Smooth muscle cell (in vitro differentiated cells): ENCODE results near the gene PGAM2. TPM values are rescaled to one million over a fixed set of nuclear protein-coding genes. Genes with fewer than 3 reads are reported as not detected.

Source experiments
- DNase-seq: peaks from one replicate; lab custom pipeline; 2025; ENCODE audit not compliant: unreplicated experiment; lab: John Stamatoyannopoulos, UW
- H2AFZ ChIP-seq: fragments of 200-600 bp; sonication (generic); 2 replicates; pipeline ENCODE4 v1.6.0; 2016; ENCODE audit warnings: antibody characterized with exemption, low read depth, mild to moderate bottlenecking
- H3F3A ChIP-seq: fragments of 200-600 bp; sonication (generic); 2 replicates; pipeline ENCODE4 v1.6.0; 2017; ENCODE audit warnings: antibody characterized with exemption, low read depth
- H3K27ac ChIP-seq: fragments of 200-600 bp; sonication (generic); 2 replicates; pipeline ENCODE4 v1.5.1; 2016; ENCODE audit warnings: low read depth, mild to moderate bottlenecking
- H3K27me3 ChIP-seq: fragments of 200-600 bp; sonication (generic); 2 replicates; pipeline ENCODE4 v1.6.1; 2016; ENCODE audit warnings: low read depth, mild to moderate bottlenecking
- H3K36me3 ChIP-seq: fragments of 200-600 bp; sonication (generic); 2 replicates; pipeline ENCODE4 v1.5.1; 2016; ENCODE audit warnings: low read depth
- H3K4me1 ChIP-seq: fragments of 200-600 bp; sonication (generic); 2 replicates; pipeline ENCODE4 v1.5.1; 2016; ENCODE audit warnings: low read depth
- H3K4me2 ChIP-seq: fragments of 200-600 bp; sonication (generic); 2 replicates; pipeline ENCODE4 v1.6.0; 2016; ENCODE audit warnings: mild to moderate bottlenecking
- H3K4me3 ChIP-seq: fragments of 200-600 bp; sonication (generic); 2 replicates; pipeline ENCODE4 v1.5.1; 2016; ENCODE audit warnings: mild to moderate bottlenecking
- H3K79me2 ChIP-seq: fragments of 200-600 bp; sonication (generic); 2 replicates; pipeline ENCODE4 v1.6.0; 2016; ENCODE audit warnings: low read depth, mild to moderate bottlenecking
- H3K9ac ChIP-seq: fragments of 200-600 bp; sonication (generic); 2 replicates; pipeline ENCODE4 v1.6.0; 2016; ENCODE audit warnings: low read depth
- H3K9me3 ChIP-seq: fragments of 200-600 bp; sonication (generic); replicated peaks from 2 replicates; pipeline ENCODE4 v1.5.1; 2016; ENCODE audit warnings: low read depth
- H4K20me1 ChIP-seq: fragments of 200-600 bp; sonication (generic); 2 replicates; pipeline ENCODE4 v1.6.0; 2016; ENCODE audit warnings: low read depth
- WGBS: methylation state at CpG from one replicate; pipeline ENCODE4 v1.1.7; 2016; ENCODE audit warnings: low lambda C conversion rate; 5-methylcytosine and 5-hydroxymethylcytosine counted together
- polyA plus RNA-seq: library from polyadenylated mRNA; unstranded; fragments of >200 nt; fragmentation: Nextera tagmentation; extraction: Ambion mirVana; gene quantifications from 2 replicates; pipeline ENCODE4 v1.2.1, GENCODE V29; 2016
- total RNA-seq: library from RNA; depleted of rRNA; stranded (reverse); fragments of >200 nt; gene quantifications from 2 replicates; pipeline ENCODE4 v1.2.3, GENCODE V29; 2014
- TF ChIP-seq, protein P1 (sequence below): fragments of 200-600 bp; sonication (generic); IDR thresholded peaks from 2 replicates; pipeline ENCODE4 v1.5.1; 2017; ENCODE audit warnings: borderline replicate concordance, mild to moderate bottlenecking, antibody characterized with exemption; ENCODE audit not compliant: insufficient read depth, poor library complexity, severe bottlenecking

The PGAM2 gene
- total and polyA plus RNA-seq, 2 experiments from 2014 or later: not detected

DNA sequence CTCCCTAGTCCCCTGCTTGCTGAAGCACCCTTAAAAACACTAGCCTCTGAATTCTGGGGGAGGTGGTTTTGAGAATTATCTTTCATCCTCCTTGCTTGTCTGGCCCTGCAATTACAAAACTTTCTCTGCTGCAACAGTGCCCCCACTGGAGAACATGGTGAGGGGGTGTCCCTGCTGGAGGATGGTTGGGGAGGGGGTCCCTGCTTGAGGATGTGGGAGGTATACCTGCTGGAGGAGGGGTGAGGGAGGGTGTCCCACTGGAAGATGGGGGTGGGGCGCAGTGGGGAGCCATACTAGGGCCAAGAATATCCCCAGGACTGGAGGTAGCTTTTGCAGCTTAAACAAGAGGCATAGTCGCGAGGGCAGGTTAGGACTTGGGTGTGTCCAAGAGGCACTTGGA is 20.2 kb upstream of the PGAM2 start:
- Histone ChIP-seq H3K27me3 (no peaks in the 10 kb centered on the region), H2AFZ (no peak overlapping the region), H3K4me2 (no peak overlapping the region), H3K9me3 (no peaks in the 10 kb centered on the region), H3K36me3 (no peaks in the 10 kb centered on the region), H3K27ac (no peak overlapping the region), H3F3A (no peaks in the 10 kb centered on the region), H4K20me1 (no peaks in the 10 kb centered on the region), H3K9ac (no peak overlapping the region), H3K4me1 (peaks cover 9% of the 10 kb centered on the region), H3K4me3 (no peak overlapping the region), H3K79me2 (peaks cover 5% of the 10 kb centered on the region)
- 85% methylated on average over 3 of the region's 3 CpGs for WGBS
- DNase-seq: no peak
- TF ChIP-seq, protein P1, sequence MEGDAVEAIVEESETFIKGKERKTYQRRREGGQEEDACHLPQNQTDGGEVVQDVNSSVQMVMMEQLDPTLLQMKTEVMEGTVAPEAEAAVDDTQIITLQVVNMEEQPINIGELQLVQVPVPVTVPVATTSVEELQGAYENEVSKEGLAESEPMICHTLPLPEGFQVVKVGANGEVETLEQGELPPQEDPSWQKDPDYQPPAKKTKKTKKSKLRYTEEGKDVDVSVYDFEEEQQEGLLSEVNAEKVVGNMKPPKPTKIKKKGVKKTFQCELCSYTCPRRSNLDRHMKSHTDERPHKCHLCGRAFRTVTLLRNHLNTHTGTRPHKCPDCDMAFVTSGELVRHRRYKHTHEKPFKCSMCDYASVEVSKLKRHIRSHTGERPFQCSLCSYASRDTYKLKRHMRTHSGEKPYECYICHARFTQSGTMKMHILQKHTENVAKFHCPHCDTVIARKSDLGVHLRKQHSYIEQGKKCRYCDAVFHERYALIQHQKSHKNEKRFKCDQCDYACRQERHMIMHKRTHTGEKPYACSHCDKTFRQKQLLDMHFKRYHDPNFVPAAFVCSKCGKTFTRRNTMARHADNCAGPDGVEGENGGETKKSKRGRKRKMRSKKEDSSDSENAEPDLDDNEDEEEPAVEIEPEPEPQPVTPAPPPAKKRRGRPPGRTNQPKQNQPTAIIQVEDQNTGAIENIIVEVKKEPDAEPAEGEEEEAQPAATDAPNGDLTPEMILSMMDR: no peak

DNA sequence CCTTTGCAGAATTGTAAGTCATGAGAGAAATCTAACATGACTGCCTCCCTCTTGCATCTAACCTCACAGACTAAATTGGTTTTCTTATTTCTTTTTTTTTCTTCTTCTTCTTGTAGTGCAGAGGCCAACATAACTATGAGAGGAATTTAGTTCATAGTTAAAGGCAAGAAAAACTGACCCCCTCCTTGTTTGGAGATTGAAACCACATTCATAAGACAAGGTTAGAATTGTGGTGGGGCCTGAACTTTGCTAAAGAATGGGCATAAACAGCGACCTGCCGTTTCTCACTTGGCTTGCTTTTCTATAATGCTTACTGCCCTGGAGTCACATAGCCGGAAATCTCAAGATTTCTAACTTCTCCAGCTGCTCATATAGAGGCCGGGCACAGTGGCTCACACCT is 19.3 kb upstream of the PGAM2 start:
- H3K27ac ChIP-seq: no peak overlapping the region
- TF ChIP-seq, protein P1: no peak
- peaks cover 9% of the 10 kb centered on the region for H3K4me1 ChIP-seq
- H3K4me2 ChIP-seq: no peak overlapping the region
- H2AFZ ChIP-seq: no peak overlapping the region
- no peaks in the 10 kb centered on the region for H4K20me1 ChIP-seq
- WGBS: 86% methylated on average over 4 of the region's 4 CpGs
- no peaks in the 10 kb centered on the region for H3K27me3 ChIP-seq
- peaks cover 5% of the 10 kb centered on the region for H3K79me2 ChIP-seq
- no peak overlapping the region for H3K9ac ChIP-seq
- no peaks in the 10 kb centered on the region for H3F3A ChIP-seq
- H3K4me3 ChIP-seq: no peak overlapping the region
- no peaks in the 10 kb centered on the region for H3K36me3 ChIP-seq
- H3K9me3 ChIP-seq: no peaks in the 10 kb centered on the region
- DNase-seq: no peak

DNA sequence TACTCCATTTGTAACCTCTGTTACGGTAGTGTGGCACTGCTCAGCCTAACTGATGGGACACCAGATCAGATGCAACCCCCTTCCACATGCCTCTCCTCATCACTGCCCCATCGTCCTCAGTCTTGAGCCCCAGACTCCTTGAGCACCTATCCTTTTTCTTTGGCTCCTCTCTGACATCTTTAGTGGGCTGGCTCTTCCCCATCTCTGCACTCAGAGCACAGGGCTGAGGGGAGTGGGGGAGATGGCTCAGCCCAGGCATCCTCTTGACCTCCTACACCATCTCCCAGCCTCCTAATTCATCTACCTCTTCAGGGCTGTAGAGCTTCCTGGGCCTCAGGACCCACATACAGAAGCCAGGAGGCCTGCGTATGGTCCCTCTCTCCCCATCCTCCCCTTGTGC is 18.4 kb upstream of the PGAM2 start:
- 95% methylated on average over 3 of the region's 3 CpGs for WGBS
- no peaks in the 10 kb centered on the region for H3K36me3 ChIP-seq
- TF ChIP-seq, protein P1: no peak
- no peaks in the 10 kb centered on the region for H4K20me1 ChIP-seq
- DNase-seq: no peak
- no peaks in the 10 kb centered on the region for H3K9me3 ChIP-seq
- no peaks in the 10 kb centered on the region for H3F3A ChIP-seq
- no peak overlapping the region for H2AFZ ChIP-seq
- no peak overlapping the region for H3K4me3 ChIP-seq
- H3K27ac ChIP-seq: no peak overlapping the region
- peaks cover 5% of the 10 kb centered on the region for H3K79me2 ChIP-seq
- H3K4me1 ChIP-seq: peaks cover 9% of the 10 kb centered on the region
- no peak overlapping the region for H3K4me2 ChIP-seq
- H3K9ac ChIP-seq: no peak overlapping the region
- no peaks in the 10 kb centered on the region for H3K27me3 ChIP-seq

DNA sequence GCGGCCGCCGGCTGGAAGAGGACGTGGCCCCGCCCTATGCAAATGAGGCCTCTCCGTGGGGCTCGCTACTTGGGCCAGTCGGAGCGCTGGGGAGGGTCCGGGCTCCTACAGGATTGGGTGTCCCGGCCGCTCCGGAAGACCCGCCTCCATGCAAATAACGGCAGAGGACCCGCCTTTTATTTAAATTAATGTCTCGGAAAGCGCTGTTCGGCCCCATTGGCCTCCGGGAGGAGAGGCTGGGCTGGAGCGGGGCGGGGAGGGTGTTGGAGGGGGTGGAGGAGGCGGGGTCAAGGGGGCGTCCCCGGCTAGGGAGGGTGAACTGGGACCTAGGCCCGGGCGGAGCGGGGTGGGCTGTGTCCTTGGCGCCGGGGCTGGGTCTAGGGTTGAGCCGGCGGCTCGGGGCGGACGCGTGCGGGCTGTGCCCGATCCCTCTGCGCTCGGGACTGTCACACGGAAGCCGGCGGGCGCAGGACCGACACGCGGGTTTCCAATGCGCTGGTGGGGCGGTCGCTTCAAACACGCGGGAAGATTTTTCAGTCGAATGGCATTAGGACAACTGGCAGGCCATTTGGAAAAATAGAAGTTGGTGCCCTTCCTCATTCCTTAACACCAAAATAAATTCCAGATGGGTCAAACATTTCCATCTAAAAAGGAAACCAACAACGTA is 17.3 kb upstream of the PGAM2 start:
- Histone ChIP-seq H3K9me3 (no peaks in the 10 kb centered on the region), H3K27ac (peak overlapping the region; percentile 62), H3F3A (no peaks in the 10 kb centered on the region), H3K4me2 (peak overlapping the region; percentile 87), H3K4me1 (peaks cover 9% of the 10 kb centered on the region), H3K79me2 (peaks cover 5% of the 10 kb centered on the region), H3K36me3 (no peaks in the 10 kb centered on the region), H2AFZ (peak overlapping the region; percentile 60), H4K20me1 (no peaks in the 10 kb centered on the region), H3K27me3 (no peaks in the 10 kb centered on the region), H3K9ac (peak overlapping the region; percentile 45), H3K4me3 (peak overlapping the region; percentile 66)
- peak; percentile 89 for DNase-seq
- TF ChIP-seq, protein P1: no peak
- under 1% methylated on average over 33 of the region's 54 CpGs for WGBS
